Measurements from ENCODE around the gene ADCY2. TPM values are rescaled to one million over a fixed set of nuclear protein-coding genes. Genes with fewer than 3 reads are reported as not detected.

The ADCY2 gene
- total and polyA plus RNA-seq, 9 of the 15 experiments (the other 6 are each of a cell fraction or from before 2014, with no cell fraction given): 0.01 to 0.15 (median 0.03) TPM; not detected in 5

GRCh38 chr5:7763621-7764072 lies 367.7 kb downstream of the ADCY2 start:
- H3K27me3 ChIP-seq (ENCODE audit: control insufficient read depth in 2 of 2, insufficient read depth in 2 of 2, low read length in 2 of 2): peaks cover 8 to 24% of the 10 kb centered on the region in 2 experiments
- intact Hi-C loops (cut with micrococcal nuclease): no loop called here
- DNase-seq (ENCODE audit: extremely low read depth in 1 of 4, low spot score in 3 of 4) (no peak), FAIRE-seq (no peak), ATAC-seq (no peak)
- H3K9ac ChIP-seq (ENCODE audit: insufficient read depth in 1 of 2, low read depth in 2 of 2, low read length in 2 of 2): no peak overlapping the region
- ChIA-PET POLR2A (no interaction called here), CTCF (ENCODE audit: low intra/inter-chr PET ratio) (no interaction called here)
- no peak overlapping the region for H3K27ac ChIP-seq (ENCODE audit: extremely low read depth, low read depth, low read length)
- H4K20me1 ChIP-seq (replicated peaks; ENCODE audit: control insufficient read depth, insufficient read depth, low read length): no peaks in the 10 kb centered on the region
- no peaks in the 10 kb centered on the region for H3K9me1 ChIP-seq (ENCODE audit: control insufficient read depth, insufficient read depth, low read length)
- H3K4me3 ChIP-seq: no peak overlapping the region
- H3K9me3 ChIP-seq (replicated peaks; ENCODE audit: control insufficient read depth, insufficient read depth, low read depth, low read length): no peaks in the 10 kb centered on the region
- H3K4me1 ChIP-seq (replicated peaks in 1 of 2; ENCODE audit: control insufficient read depth in 2 of 2, insufficient read depth in 2 of 2, low read length in 2 of 2): no peaks in the 10 kb centered on the region
- no peaks in the 10 kb centered on the region for H3K79me2 ChIP-seq (ENCODE audit: control insufficient read depth, insufficient read depth, low read length)
- no peak overlapping the region for H3K4me2 ChIP-seq (ENCODE audit: insufficient read depth, low read length)
- no peak overlapping the region for H2AFZ ChIP-seq (ENCODE audit: low read depth, low read length)
- in situ Hi-C loops (cut with MboI): no loop called here
- WGBS (ENCODE audit: insufficient coverage, low coverage, missing lambda C conversion rate): 0% methylated on average over 9 of the region's 9 CpGs
- no TSS peak for BruUV-seq (replicated peaks)
- H3K36me3 ChIP-seq (ENCODE audit: control insufficient read depth, insufficient read depth, low read length): no peaks in the 10 kb centered on the region
- TF ChIP-seq ARID3B (CRISPR knock-in tag; IDR thresholded peaks at IDR 0.05; ENCODE audit: borderline replicate concordance) (no peak), GTF2E2 (tag; IDR thresholded peaks at IDR 0.05) (no peak), ZBTB12 (CRISPR knock-in tag; IDR thresholded peaks at IDR 0.05) (no peak), TAF7 (tag; IDR thresholded peaks at IDR 0.05) (no peak), ZC3H8 (IDR thresholded peaks at IDR 0.05) (no peak), TCF7L2 (IDR thresholded peaks at IDR 0.05; ENCODE audit: low read depth, low read length) (no peak), BHLHE40 (IDR thresholded peaks at IDR 0.05; ENCODE audit: low read length) (no peak), XRCC4 (IDR thresholded peaks at IDR 0.05; ENCODE audit: extremely low read depth, insufficient read depth, insufficient read length) (no peak), SLC30A9 (CRISPR knock-in tag; IDR thresholded peaks at IDR 0.05) (no peak), CEBPZ (IDR thresholded peaks at IDR 0.05; ENCODE audit: borderline replicate concordance, low read depth, low read length) (no peak), U2AF1 (optimal IDR thresholded peaks at IDR 0.05; ENCODE audit: low read depth, low read length) (no peak), ZNF518B (CRISPR knock-in tag; IDR thresholded peaks at IDR 0.05) (no peak)

Measured in K562 (cell line).